C4-2B (cell line): ENCODE results near the gene CATSPER3.

Experiments used
- CTCF ChIP-seq: fragments of 450-650 bp; conservative IDR thresholded peaks from 2 replicates; pipeline ENCODE4 v1.5.1; 2017; ENCODE audit warnings: mild to moderate bottlenecking
- ZFX ChIP-seq: fragments of 450-650 bp; IDR thresholded peaks from 2 replicates; pipeline ENCODE4 v1.6.1; 2017

- no peak for TF ChIP-seq CTCF
- TF ChIP-seq ZFX: no peak
Observed at GRCh38 chr5:134963098-134963497, 4.6 kb upstream of the CATSPER3 start.
